GM19395 (cell line): Measurements from ENCODE around the gene POMZP3.
"Not testable (repeated sequence)": the region's sequence is repeated elsewhere in the genome, so short reads cannot be mapped to it uniquely, and the experiment has no call there.

ENCODE experiments used
- ATAC-seq: cut with Tn5 transposase; IDR thresholded peaks from one replicate; pipeline ENCODE4 v1.9.1; 2021; ENCODE audit warnings: mild to moderate bottlenecking, moderate library complexity; ENCODE audit not compliant: unreplicated experiment

The POMZP3 gene

GRCh38 chr7:76626989-76627642 lies at the start of gene POMZP3:
Gene POMZP3 (minus strand): TSS chr7:76627279. CDS start chr7:76626064, 1,215 bp downstream.
- ATAC-seq = peak; percentile 90

GRCh38 chr7:76675783-76676182 lies 48.7 kb upstream of the POMZP3 start:
- ATAC-seq = not testable (repeated sequence)

- not testable (repeated sequence) for ATAC-seq
These were observed 46.3 kb upstream of the POMZP3 start for GRCh38 chr7:76673346-76673745.

- ATAC-seq = not testable (repeated sequence)
These were observed 32.1 kb upstream of the POMZP3 start for GRCh38 chr7:76659212-76659611.

- not testable (repeated sequence) for ATAC-seq
These were observed 29.3 kb upstream of the POMZP3 start for GRCh38 chr7:76656425-76656824.

GRCh38 chr7:76642620-76643019 lies 15.5 kb upstream of the POMZP3 start:
- not testable (repeated sequence) for ATAC-seq

- peak; percentile 91 for ATAC-seq
These were observed 10.1 kb upstream of the POMZP3 start for GRCh38 chr7:76637061-76637691.

GRCh38 chr7:76626581-76626980 lies 498 bp downstream of the POMZP3 start:
- ATAC-seq = peak; percentile 55

- not testable (repeated sequence) for ATAC-seq
These were observed 7.5 kb downstream of the POMZP3 start for GRCh38 chr7:76619439-76620190.

GRCh38 chr7:76613783-76614182 lies 13.3 kb downstream of the POMZP3 start:
- ATAC-seq = not testable (repeated sequence)

- ATAC-seq = not testable (repeated sequence)
These were observed 14.8 kb downstream of the POMZP3 start for GRCh38 chr7:76612232-76612631.

- not testable (repeated sequence) for ATAC-seq
These were observed 17.2 kb downstream of the POMZP3 start for GRCh38 chr7:76609864-76610263.

GRCh38 chr7:76608469-76608868 lies 18.6 kb downstream of the POMZP3 start:
- not testable (repeated sequence) for ATAC-seq

- peak; percentile 97 for ATAC-seq
These were observed 21.1 kb downstream of the POMZP3 start for GRCh38 chr7:76606027-76606426.

- not testable (repeated sequence) for ATAC-seq
These were observed 26.4 kb downstream of the POMZP3 start for GRCh38 chr7:76600650-76601049.

- ATAC-seq = not testable (repeated sequence)
These were observed 27.0 kb downstream of the POMZP3 start for GRCh38 chr7:76600116-76600482.

GRCh38 chr7:76598590-76599264 lies 28.4 kb downstream of the POMZP3 start:
- ATAC-seq = not testable (repeated sequence)

GRCh38 chr7:76597288-76597687 lies 29.8 kb downstream of the POMZP3 start:
- ATAC-seq = not testable (repeated sequence)

- not testable (repeated sequence) for ATAC-seq
These were observed 34.4 kb downstream of the POMZP3 start for GRCh38 chr7:76592694-76593093.

GRCh38 chr7:76591602-76592304 lies 35.3 kb downstream of the POMZP3 start:
- ATAC-seq = peak; percentile 84
